GM12892 (cell line): ENCODE measurements around the gene STH.

Experiments used
- POLR2A ChIP-seq: IDR thresholded peaks from 2 replicates; pipeline ENCODE4 v1.6.1; 2011; ENCODE audit warnings: low read depth, low read length, control low read depth
- POLR2AphosphoS5 ChIP-seq: IDR thresholded peaks from 2 replicates; pipeline ENCODE4 v1.6.1; 2011; ENCODE audit warnings: low read depth, low read length, control low read depth

DNA sequence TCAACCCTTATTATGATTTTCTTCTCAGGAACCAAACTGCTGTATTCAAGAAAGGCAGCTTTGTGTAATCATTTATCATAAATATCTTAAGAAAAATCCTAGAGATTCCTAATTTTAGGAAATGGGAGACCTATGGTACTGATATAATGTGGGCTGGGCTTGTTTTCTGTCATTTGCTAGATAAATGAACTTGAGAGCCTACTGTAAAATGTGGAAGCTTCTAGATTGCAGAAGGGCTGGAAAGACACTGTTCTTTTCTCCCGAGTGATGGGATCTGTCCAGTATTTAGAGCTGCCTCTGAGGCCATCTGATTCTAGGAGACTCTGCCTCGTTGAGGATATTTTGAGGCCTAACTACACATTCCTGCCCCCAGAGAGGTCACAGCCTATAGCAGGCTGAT is 19.9 kb upstream of the STH start:
- TF ChIP-seq POLR2A: no peak
- TF ChIP-seq POLR2AphosphoS5: no peak
